CD14-positive monocyte (primary cell): Measurements from ENCODE around the gene DNPEP. TPM values are rescaled to one million over a fixed set of nuclear protein-coding genes. Genes with fewer than 3 reads are reported as not detected.
A peak's percentile ranks its signal among the peaks of the same experiment; 100 is the strongest.

Source experiments
- DNase-seq, 3 donors: peaks; one replicate each; pipeline ENCODE4 v3.0.0-alpha.2; 2011 to 2022
- H2AFZ ChIP-seq: 2 replicates; pipeline ENCODE4 v1.6.0; 2012; ENCODE audit warnings: mild to moderate bottlenecking, low read depth, low read length, inconsistent platforms; ENCODE audit not compliant: insufficient read depth, poor library complexity, severe bottlenecking
- H3K27ac ChIP-seq, 2 donors: 1 replicate in 1 of 2; 2 replicates in 1 of 2; pipeline ENCODE4 v1.5.1; 2012 to 2013; ENCODE audit warnings: low read length in 2 of 2, control low read depth in 1 of 2, inconsistent platforms in 1 of 2, low read depth in 1 of 2, mild to moderate bottlenecking in 1 of 2
- H3K27me3 ChIP-seq, 2 donors: one replicate each; pipeline versions ENCODE4 v1.6.0 to v1.6.1; 2011 to 2013; ENCODE audit warnings: low read length in 2 of 2; ENCODE audit not compliant: control insufficient read depth in 2 of 2, insufficient read depth in 2 of 2
- H3K36me3 ChIP-seq, 2 donors: replicated peaks in 1 of 2; 1 replicate in 1 of 2; 2 replicates in 1 of 2; pipeline versions ENCODE4 v1.5.1 to v1.6.1; 2012 to 2013; ENCODE audit warnings: low read length in 2 of 2, control low read depth in 1 of 2, inconsistent platforms in 1 of 2, mild to moderate bottlenecking in 1 of 2; ENCODE audit not compliant: insufficient read depth in 2 of 2, control insufficient read depth in 1 of 2
- H3K4me1 ChIP-seq, 2 donors: 1 replicate in 1 of 2; 2 replicates in 1 of 2; pipeline versions ENCODE4 v1.5.1 to v1.6.1; 2012 to 2013; ENCODE audit warnings: low read length in 2 of 2, control low read depth in 1 of 2, inconsistent platforms in 1 of 2, mild to moderate bottlenecking in 1 of 2, moderate library complexity in 1 of 2; ENCODE audit not compliant: insufficient read depth in 2 of 2, control insufficient read depth in 1 of 2
- H3K4me2 ChIP-seq: replicated peaks from 2 replicates; pipeline ENCODE3; 2012; ENCODE audit warnings: low read length, moderate library complexity, mild to moderate bottlenecking; ENCODE audit not compliant: poor library complexity, severe bottlenecking; ENCODE audit errors: extremely low read depth
- H3K4me3 ChIP-seq, 3 experiments: fragments of 200-600 bp in 1 of 3; sonication (generic) in 1 of 3; replicated peaks in 1 of 3; 1 replicate in 2 of 3; 2 replicates in 1 of 3; pipeline ENCODE4 v1.5.1; 2011 to 2013; ENCODE audit warnings: low read length in 3 of 3, mild to moderate bottlenecking in 3 of 3, control low read depth in 2 of 3, low read depth in 2 of 3, inconsistent platforms in 1 of 3, moderate library complexity in 1 of 3
- H3K79me2 ChIP-seq: 2 replicates; pipeline ENCODE4 v1.6.0; 2012; ENCODE audit warnings: mild to moderate bottlenecking, control low read depth, inconsistent platforms, low read length, moderate library complexity; ENCODE audit not compliant: insufficient read depth
- H3K9ac ChIP-seq: 2 replicates; pipeline ENCODE4 v1.6.0; 2017; ENCODE audit warnings: low read length, mild to moderate bottlenecking; ENCODE audit not compliant: insufficient read depth, poor library complexity, severe bottlenecking
- H3K9me3 ChIP-seq, 2 donors: replicated peaks in 1 of 2; 1 replicate in 1 of 2; 2 replicates in 1 of 2; pipeline versions ENCODE4 v1.5.1 to v1.6.1; 2012 to 2013; ENCODE audit warnings: low read length in 2 of 2, control low read depth in 1 of 2; ENCODE audit not compliant: control insufficient read depth in 1 of 2, insufficient read depth in 1 of 2
- H4K20me1 ChIP-seq: 2 replicates; pipeline ENCODE4 v1.6.0; 2012; ENCODE audit warnings: mild to moderate bottlenecking, low read length, control low read depth, moderate library complexity; ENCODE audit not compliant: insufficient read depth
- H3K27ac Mint-ChIP-seq, 7 donors: one replicate each; pipeline ENCODE4 v1.8.0; 2020; ENCODE audit warnings: mild to moderate bottlenecking in 7 of 7, mixed read lengths in 7 of 7, moderate library complexity in 6 of 7, inconsistent platforms in 2 of 7
- H3K27me3 Mint-ChIP-seq, 3 donors: one replicate each; pipeline ENCODE4 v1.8.0; 2021 to 2022; ENCODE audit warnings: low read depth in 3 of 3, mild to moderate bottlenecking in 3 of 3, mixed read lengths in 3 of 3, moderate library complexity in 3 of 3, inconsistent platforms in 1 of 3
- H3K36me3 Mint-ChIP-seq, 2 donors: one replicate each; pipeline ENCODE4 v1.8.0; 2020; ENCODE audit warnings: mixed read lengths in 2 of 2, inconsistent platforms in 1 of 2, mild to moderate bottlenecking in 1 of 2
- H3K4me1 Mint-ChIP-seq: one replicate; pipeline ENCODE4 v1.8.0; 2020; ENCODE audit warnings: mild to moderate bottlenecking, mixed read lengths
- H3K4me3 Mint-ChIP-seq, 2 donors: one replicate each; pipeline ENCODE4 v1.8.0; 2020; ENCODE audit warnings: mild to moderate bottlenecking in 2 of 2, mixed read lengths in 2 of 2, moderate library complexity in 1 of 2
- H3K9me3 Mint-ChIP-seq, 7 donors: one replicate each; pipeline ENCODE4 v1.8.0; 2020 to 2022; ENCODE audit warnings: mixed read lengths in 7 of 7, mild to moderate bottlenecking in 6 of 7, moderate library complexity in 6 of 7, inconsistent platforms in 2 of 7
- CTCF ChIP-seq: fragments of 200-600 bp; IDR thresholded peaks from one replicate; pipeline ENCODE4 v1.8.0; 2022; ENCODE audit warnings: antibody characterized with exemption, mild to moderate bottlenecking
- WGBS: methylation state at CpG from one replicate; pipeline ENCODE4 v1.1.5; 2013; ENCODE audit warnings: missing lambda C conversion rate; ENCODE audit not compliant: insufficient coverage; 5-methylcytosine and 5-hydroxymethylcytosine counted together
- intact Hi-C, 2 donors: fragments of 100-400 bp; cut with micrococcal nuclease; formaldehyde crosslinking; loops; one replicate each; pipeline versions ENCODE4 v1.15.0 to v1.15.1; 2023
- polyA plus RNA-seq, 3 donors: library from polyadenylated mRNA; depleted of rRNA in 1 of 3; unstranded in 2 of 3; stranded (reverse) in 1 of 3; fragments of 300-500 nt in 2 of 3; fragments of >200 nt in 1 of 3; fragmentation: Illumina TruSeq in 2 of 3; gene quantifications; 1 replicate in 2 of 3; 2 replicates in 1 of 3; pipeline ENCODE4 v1.2.3, GENCODE V29; 2012 to 2021

Gene DNPEP
- polyA plus RNA-seq, 3 donors: 51.6 to 83.1 (median 60.6) TPM

DNA sequence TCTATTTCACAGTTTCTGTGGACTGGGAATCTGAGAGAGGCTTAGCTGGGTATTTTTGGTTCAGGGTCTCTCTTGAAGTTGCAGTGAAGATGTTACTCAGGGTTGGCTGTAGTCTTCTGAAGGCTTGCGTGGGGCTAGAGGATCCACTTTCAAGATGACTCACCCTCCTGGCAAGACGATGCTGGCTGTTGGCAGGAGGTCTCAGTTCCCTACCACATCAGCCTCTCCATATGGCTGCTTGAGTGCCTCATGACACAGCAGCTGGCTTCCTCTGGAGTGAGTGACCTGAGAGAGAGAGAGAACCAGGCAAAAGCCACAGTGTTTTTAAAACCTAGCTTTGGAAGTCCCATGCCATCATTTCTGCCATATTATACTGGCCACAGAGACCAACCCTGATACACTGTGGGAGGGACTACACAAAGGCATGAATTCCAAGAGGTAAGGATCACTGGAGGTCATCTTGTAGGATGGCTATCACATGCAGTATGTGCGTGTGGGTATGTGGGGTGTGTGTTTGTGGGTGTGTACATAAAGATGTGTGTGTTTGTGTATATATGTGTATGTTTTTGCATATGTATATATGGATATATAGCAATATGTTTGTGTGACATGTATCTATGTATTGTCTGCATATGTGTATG lies 25.1 kb downstream of the DNPEP start:
- Mint-ChIP-seq H3K9me3 (peaks cover 0 to 7% (median 0%) of the 10 kb centered on the region in 7 donors), H3K36me3 (peaks cover 0 to 4% of the 10 kb centered on the region in 2 donors), H3K27ac (peak overlapping the region in 3 of 7 donors; percentile 26 to 47 (median 41)), H3K27me3 (peaks cover 17 to 26% (median 24%) of the 10 kb centered on the region in 3 donors), H3K4me1 (peaks cover 17% of the 10 kb centered on the region), H3K4me3 (peak overlapping the region in 1 of 2 donors; percentile 7)
- Histone ChIP-seq H3K4me3 (no peak overlapping the region), H2AFZ (no peak overlapping the region), H3K79me2 (no peaks in the 10 kb centered on the region), H3K9me3 (no peaks in the 10 kb centered on the region), H3K36me3 (no peaks in the 10 kb centered on the region), H4K20me1 (no peaks in the 10 kb centered on the region), H3K27me3 (peaks cover 9 to 14% of the 10 kb centered on the region in 2 donors), H3K27ac (no peak overlapping the region), H3K4me2 (no peak overlapping the region), H3K4me1 (peaks cover 19 to 29% of the 10 kb centered on the region in 2 donors), H3K9ac (no peak overlapping the region)
- intact Hi-C loops: no loop called here
- DNase-seq: peak; percentile 51 to 83 (median 53)
- TF ChIP-seq CTCF: no peak
- WGBS: 86% methylated on average over 1 of the region's 3 CpGs

DNA sequence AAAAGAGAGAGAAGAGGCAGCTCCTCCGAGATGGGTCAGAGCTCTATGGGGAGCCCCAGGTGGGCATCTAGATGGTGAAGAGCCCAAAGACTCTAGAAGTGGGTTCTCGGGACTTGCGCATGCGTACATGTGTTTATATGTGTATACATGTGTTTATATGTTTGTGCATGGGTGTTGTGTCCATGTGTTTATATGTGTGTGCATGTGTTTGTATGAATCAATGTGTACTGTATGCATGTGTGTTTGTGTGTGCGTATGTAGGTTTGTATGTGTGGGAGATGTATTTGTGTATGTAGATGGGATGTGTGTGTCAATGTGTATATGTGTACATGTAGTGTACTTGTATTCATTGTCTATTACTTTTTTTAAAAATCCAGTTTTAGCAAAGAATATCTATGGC lies 25.6 kb downstream of the DNPEP start:
- WGBS: 96% methylated on average over 5 of the region's 5 CpGs
- H3K4me3 Mint-ChIP-seq: no peak overlapping the region

More for the DNA sequence above, 25.6 kb downstream of the DNPEP start:
- Histone ChIP-seq H3K9ac (no peak overlapping the region), H2AFZ (no peak overlapping the region), H3K4me3 (no peak overlapping the region), H3K4me2 (no peak overlapping the region), H3K27me3 (peaks cover 9 to 14% of the 10 kb centered on the region in 2 donors), H3K4me1 (peaks cover 25 to 34% of the 10 kb centered on the region in 2 donors), H3K36me3 (no peaks in the 10 kb centered on the region), H3K79me2 (no peaks in the 10 kb centered on the region), H3K27ac (no peak overlapping the region), H4K20me1 (no peaks in the 10 kb centered on the region), H3K9me3 (no peaks in the 10 kb centered on the region)
- no peak for DNase-seq
- H3K27ac Mint-ChIP-seq: peak overlapping the region in 2 of 7 donors; percentile 0 to 2
- peaks cover 0 to 4% of the 10 kb centered on the region in 2 donors for H3K36me3 Mint-ChIP-seq
- no peak for TF ChIP-seq CTCF
- intact Hi-C loops: no loop called here
- H3K4me1 Mint-ChIP-seq: peaks cover 23% of the 10 kb centered on the region
- H3K9me3 Mint-ChIP-seq: peaks cover 0 to 7% (median 0%) of the 10 kb centered on the region in 7 donors
- H3K27me3 Mint-ChIP-seq: peaks cover 17 to 27% (median 24%) of the 10 kb centered on the region in 3 donors
